HCT116 (cell line): Measurements from ENCODE around the gene UAP1. TPM values are rescaled to one million over a fixed set of nuclear protein-coding genes. Genes with fewer than 3 reads are reported as not detected.

Source experiments
- ATAC-seq: fragments of 200-7000 bp; cut with Tn5 transposase; 2 replicates; pipeline ENCODE4 v1.9.1; 2020; ENCODE audit warnings: mild to moderate bottlenecking, moderate library complexity
- BruUV-seq: library from RNA; stranded (reverse); fragments of 400-500 nt; replicated peaks from 2 replicates; lab custom pipeline; 2021; lab: Mats Ljungman, UMichigan
- CTCF ChIA-PET: fragments of 300-600 bp; sonication (Branson Sonifier 250); formaldehyde crosslinking; loops from one replicate; lab custom pipeline; 2021; ENCODE audit warnings: antibody characterized with exemption; lab: Charles Lee
- POLR2A ChIA-PET: fragments of 300-600, 350-600 bp; sonication (Branson Sonifier 250); formaldehyde crosslinking; loops from one replicate; lab custom pipeline; 2021; ENCODE audit warnings: antibody characterized with exemption; lab: Charles Lee
- RAD21 ChIA-PET, 2 experiments: fragments of 300-600 bp; sonication (Branson Sonifier 250); formaldehyde crosslinking; loops; one replicate each; lab custom pipeline; 2023; ENCODE audit warnings: low total read pairs in 2 of 2; ENCODE audit not compliant: uncharacterized antibody in 2 of 2, unreplicated experiment in 2 of 2, low non-redundant PET in 1 of 2; lab: Charles Lee
- DNase-seq: peaks from one replicate; pipeline ENCODE4 v3.0.0-alpha.2; 2010; ENCODE audit warnings: low read depth, low spot score
- H2AFZ ChIP-seq: fragments of 200-600 bp; shearing (Covaris generic), sonication (generic); 2 replicates; pipeline ENCODE4 v1.6.1; 2017; ENCODE audit warnings: low read depth, mixed run types, mixed read lengths, antibody characterized with exemption, low read length; ENCODE audit not compliant: poor library complexity, severe bottlenecking
- H3K27ac ChIP-seq: 2 replicates; pipeline ENCODE4 v1.5.1; 2012; ENCODE audit warnings: low read depth, low read length
- H3K27me3 ChIP-seq: fragments of 200-600 bp; sonication (generic); 2 replicates; pipeline ENCODE4 v1.6.1; 2016; ENCODE audit warnings: mixed run types, low read length, mixed read lengths; ENCODE audit not compliant: insufficient read depth
- H3K36me3 ChIP-seq, 2 experiments: fragments of 200-500 bp in 1 of 2; fragments of 200-600 bp in 1 of 2; sonication (Bioruptor generic) in 1 of 2; sonication (generic) in 1 of 2; 2 replicates each; pipeline versions ENCODE4 v1.5.1 to v1.6.1; 2014 to 2016; ENCODE audit warnings: low read length in 2 of 2, inconsistent platforms in 1 of 2, mixed read lengths in 1 of 2, mixed run types in 1 of 2; ENCODE audit not compliant: insufficient read depth in 2 of 2, control insufficient read depth in 1 of 2
- H3K4me1 ChIP-seq, 2 experiments: fragments of 200-600 bp in 1 of 2; sonication (generic) in 1 of 2; 2 replicates each; pipeline versions ENCODE4 v1.5.1 to v1.6.1; 2012 to 2017; ENCODE audit warnings: low read length in 2 of 2, inconsistent platforms in 1 of 2, mild to moderate bottlenecking in 1 of 2, mixed read lengths in 1 of 2, mixed run types in 1 of 2, moderate library complexity in 1 of 2; ENCODE audit not compliant: insufficient read depth in 2 of 2, control insufficient read depth in 1 of 2
- H3K4me2 ChIP-seq: fragments of 200-600 bp; sonication (generic); 2 replicates; pipeline ENCODE4 v1.6.1; 2017; ENCODE audit warnings: mixed run types, low read length, mixed read lengths
- H3K4me3 ChIP-seq, 2 experiments: fragments of 200-600 bp in 1 of 2; sonication (generic) in 1 of 2; replicated peaks in 1 of 2; 2 replicates each; pipeline ENCODE4 v1.5.1; 2011 to 2016; ENCODE audit warnings: low read length in 2 of 2, control low read depth in 1 of 2, low read depth in 1 of 2, mild to moderate bottlenecking in 1 of 2, mixed read lengths in 1 of 2, mixed run types in 1 of 2
- H3K79me2 ChIP-seq: fragments of 200-600 bp; sonication (generic); 2 replicates; pipeline ENCODE4 v1.6.1; 2017; ENCODE audit warnings: mild to moderate bottlenecking, mixed run types, low read length, moderate library complexity, mixed read lengths; ENCODE audit not compliant: insufficient read depth
- H3K9ac ChIP-seq: fragments of 200-600 bp; sonication (generic); 2 replicates; pipeline ENCODE4 v1.6.1; 2016; ENCODE audit warnings: low read length, mixed read lengths
- H3K9me2 ChIP-seq: fragments of 200-600 bp; sonication (generic), shearing (Covaris generic); 2 replicates; pipeline ENCODE4 v1.6.1; 2017; ENCODE audit warnings: mixed run types, mild to moderate bottlenecking, moderate library complexity; ENCODE audit not compliant: insufficient read depth
- H3K9me3 ChIP-seq, 2 experiments: fragments of 200-500 bp in 1 of 2; fragments of 200-600 bp in 1 of 2; sonication (Bioruptor generic) in 1 of 2; sonication (generic) in 1 of 2; 2 replicates each; pipeline ENCODE4 v1.6.1; 2014 to 2017; ENCODE audit warnings: low read length in 2 of 2, mixed read lengths in 2 of 2, inconsistent platforms in 1 of 2, low read depth in 1 of 2, mild to moderate bottlenecking in 1 of 2, mixed run types in 1 of 2, moderate library complexity in 1 of 2; ENCODE audit not compliant: control insufficient read depth in 1 of 2, insufficient read depth in 1 of 2
- H4K20me1 ChIP-seq: fragments of 200-600 bp; sonication (generic), shearing (Covaris generic); 2 replicates; pipeline ENCODE4 v1.6.1; 2017; ENCODE audit warnings: mixed run types, mild to moderate bottlenecking, moderate library complexity; ENCODE audit not compliant: insufficient read depth
- CTCF ChIP-seq, 3 experiments: fragments of 200-600 bp in 1 of 3; sonication (generic) in 1 of 3; IDR thresholded peaks in 2 of 3; conservative IDR thresholded peaks in 1 of 3; 2 replicates each; pipeline ENCODE4 v1.5.1; 2012 to 2017; ENCODE audit warnings: low read depth in 2 of 3, low read length in 2 of 3, antibody characterized with exemption in 1 of 3, borderline replicate concordance in 1 of 3, control low read depth in 1 of 3, mild to moderate bottlenecking in 1 of 3, mixed read lengths in 1 of 3, mixed run types in 1 of 3, moderate library complexity in 1 of 3; ENCODE audit not compliant: insufficient read depth in 1 of 3
- EZH2 ChIP-seq: fragments of 200-600 bp; sonication (generic); IDR thresholded peaks from 2 replicates; pipeline ENCODE4 v1.6.1; 2017; ENCODE audit warnings: antibody characterized with exemption, mixed run types
- EZH2phosphoT487 ChIP-seq: fragments of 200-600 bp; IDR thresholded peaks from 2 replicates; pipeline ENCODE4 v1.6.1; 2018; ENCODE audit warnings: antibody characterized with exemption, borderline replicate concordance
- FOSL1 ChIP-seq: IDR thresholded peaks from 2 replicates; pipeline ENCODE4 v1.6.1; 2012; ENCODE audit warnings: low read depth
- JUND ChIP-seq: IDR thresholded peaks from 2 replicates; pipeline ENCODE4 v1.6.1; 2012
- MAX ChIP-seq: IDR thresholded peaks from 2 replicates; pipeline ENCODE4 v1.6.1; 2012
- POLR2A ChIP-seq: IDR thresholded peaks from 2 replicates; pipeline ENCODE4 v1.7.0; 2011; ENCODE audit warnings: borderline replicate concordance; ENCODE audit not compliant: insufficient read depth, insufficient read length; ENCODE audit errors: extremely low read depth
- RAD21 ChIP-seq: IDR thresholded peaks from 2 replicates; pipeline ENCODE4 v1.6.1; 2012; ENCODE audit warnings: low read depth, mild to moderate bottlenecking
- SP1 ChIP-seq: IDR thresholded peaks from 2 replicates; pipeline ENCODE4 v1.6.1; 2012; ENCODE audit warnings: low read depth
- SRF ChIP-seq: IDR thresholded peaks from 2 replicates; pipeline ENCODE4 v1.6.1; 2012; ENCODE audit warnings: low read depth
- TCF7L2 ChIP-seq: IDR thresholded peaks from 2 replicates; pipeline ENCODE4 v1.7.0; 2011; ENCODE audit warnings: borderline replicate concordance, inconsistent platforms; ENCODE audit not compliant: insufficient read depth, insufficient read length; ENCODE audit errors: extremely low read depth
- YY1 ChIP-seq: IDR thresholded peaks from 2 replicates; pipeline ENCODE4 v1.6.1; 2011; ENCODE audit warnings: low read length, low read depth, moderate library complexity, mild to moderate bottlenecking; ENCODE audit not compliant: insufficient replicate concordance; ENCODE audit errors: extremely low read depth
- ZBTB33 ChIP-seq: IDR thresholded peaks from 2 replicates; pipeline ENCODE4 v1.6.1; 2011; ENCODE audit warnings: mild to moderate bottlenecking, low read length, moderate library complexity; ENCODE audit not compliant: insufficient replicate concordance; ENCODE audit errors: extremely low read depth
- ZNF274 ChIP-seq: fragments of 200-500 bp; sonication (Bioruptor generic); IDR thresholded peaks from 2 replicates; pipeline ENCODE4 v1.6.1; 2014; ENCODE audit warnings: mild to moderate bottlenecking, low read depth, low read length, inconsistent platforms
- intact Hi-C: fragments of 100-400 bp; cut with micrococcal nuclease; formaldehyde crosslinking; loops from 2 replicates; pipeline ENCODE4 v1.10.0; 2022
- total RNA-seq: library from RNA; stranded (reverse); gene quantifications from one replicate; pipeline ENCODE4 v1.2.1, GENCODE V29; 2021; ENCODE audit not compliant: unreplicated experiment

The UAP1 gene
- total RNA-seq, 1 experiment from 2014 or later = 51.4 TPM

GRCh38 chr1:162626094-162626493 is 64.6 kb downstream of the UAP1 start:
- ChIA-PET RAD21 (no interaction called here), CTCF (no interaction called here), POLR2A (no interaction called here)
- Histone ChIP-seq H3K9me3 (no peaks in the 10 kb centered on the region), H3K36me3 (no peaks in the 10 kb centered on the region), H3K27ac (no peak overlapping the region), H3K27me3 (no peaks in the 10 kb centered on the region), H3K4me2 (no peak overlapping the region), H3K4me1 (peaks cover 0 to 6% of the 10 kb centered on the region in 2 experiments; a peak in 1 of 4 replicates), H3K4me3 (no peak overlapping the region), H3K79me2 (no peaks in the 10 kb centered on the region), H2AFZ (no peak overlapping the region), H4K20me1 (no peaks in the 10 kb centered on the region), H3K9me2 (no peaks in the 10 kb centered on the region), H3K9ac (no peak overlapping the region)
- intact Hi-C loops = no loop called here
- no TSS peak for BruUV-seq
- TF ChIP-seq RAD21 = no peak
- no peak for TF ChIP-seq YY1
- no peak for TF ChIP-seq TCF7L2
- TF ChIP-seq EZH2phosphoT487 = no peak
- TF ChIP-seq JUND = no peak
- TF ChIP-seq POLR2A = no peak
- no peak for TF ChIP-seq ZBTB33
- DNase-seq (no peak), ATAC-seq (no peak)

GRCh38 chr1:162626761-162627160 is 65.2 kb downstream of the UAP1 start:
- no peak overlapping the region for H3K27ac ChIP-seq
- no peak for TF ChIP-seq ZBTB33
- no peak for TF ChIP-seq EZH2
- no peak for TF ChIP-seq TCF7L2
- TF ChIP-seq RAD21 = no peak
- no peak for TF ChIP-seq MAX
- no peak for TF ChIP-seq SP1
- TF ChIP-seq SRF = no peak
- no peak for TF ChIP-seq FOSL1
- no peak for TF ChIP-seq ZNF274
- TF ChIP-seq CTCF (IDR thresholded peaks at IDR 0.05 in 2 of 3, conservative IDR thresholded peaks at IDR 0.05 in 1 of 3; ENCODE audit: borderline replicate concordance in 1 of 3, insufficient read depth in 1 of 3, low read depth in 2 of 3, low read length in 2 of 3) = no peak
- H3K4me3 ChIP-seq = no peak overlapping the region
- peaks cover 0 to 6% of the 10 kb centered on the region in 2 experiments; a peak in 1 of 4 replicates for H3K4me1 ChIP-seq
- no TSS peak for BruUV-seq
- no peaks in the 10 kb centered on the region for H3K36me3 ChIP-seq
- H3K9ac ChIP-seq = no peak overlapping the region
- intact Hi-C loops = no loop called here
- H3K4me2 ChIP-seq = no peak overlapping the region
- ChIA-PET RAD21 (no interaction called here), CTCF (no interaction called here), POLR2A (interaction anchor here (0.6 kb wide), 1 partner anchor 16 kb away, joined by 3 read pairs; no protein-coding TSS in a partner anchor)
- no peaks in the 10 kb centered on the region for H3K79me2 ChIP-seq
- H3K9me2 ChIP-seq = no peaks in the 10 kb centered on the region
- no peaks in the 10 kb centered on the region for H3K9me3 ChIP-seq
- no peaks in the 10 kb centered on the region for H3K27me3 ChIP-seq
- no peaks in the 10 kb centered on the region for H4K20me1 ChIP-seq
- H2AFZ ChIP-seq = no peak overlapping the region
- ATAC-seq (no peak), DNase-seq (no peak)
